RPMI8226 (cell line): ENCODE results near the gene FBN1.

ENCODE experiments used
- DNase-seq: peaks from one replicate; pipeline ENCODE4 v3.0.0-alpha.2; 2015

Gene FBN1

DNA sequence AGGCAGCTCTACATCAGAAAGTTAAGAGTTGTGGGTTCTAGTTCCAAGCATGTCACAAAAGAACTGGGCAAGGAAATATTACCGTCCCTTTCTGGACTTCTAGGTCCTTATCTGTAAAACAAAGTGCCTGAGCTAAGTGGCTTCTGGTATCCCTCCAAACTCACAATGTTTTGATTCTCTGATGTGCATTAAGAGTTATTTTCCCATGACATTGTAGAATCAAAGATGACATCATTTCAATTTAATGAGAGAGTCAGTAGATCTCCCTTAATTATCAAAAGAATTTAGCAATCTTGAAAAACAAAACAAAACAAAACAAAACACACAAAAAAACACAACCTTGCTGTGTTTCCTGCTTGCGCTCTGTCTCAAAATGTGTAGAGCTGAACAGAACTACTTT, 225.6 kb downstream of the FBN1 start:
- DNase-seq, result no peak

DNA sequence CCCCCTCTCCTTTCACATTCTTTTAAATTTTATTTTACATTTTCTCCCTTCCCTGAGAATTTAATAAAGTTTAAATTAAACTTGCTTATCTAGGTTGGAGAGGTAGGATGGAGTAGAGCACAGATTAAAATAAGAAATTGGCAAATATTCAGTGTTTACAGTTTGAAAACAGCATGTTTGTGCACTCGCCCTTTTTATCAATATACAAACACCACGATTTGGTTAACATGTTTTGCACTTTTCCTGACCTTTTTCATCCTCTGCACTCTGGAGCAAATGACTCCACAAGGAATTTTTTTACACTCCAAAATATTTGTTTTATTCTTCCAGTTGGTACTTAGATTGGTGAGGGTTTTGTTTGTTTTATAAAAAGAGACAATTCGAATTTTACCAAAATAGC, 227.2 kb downstream of the FBN1 start:
- no peak for DNase-seq

DNA sequence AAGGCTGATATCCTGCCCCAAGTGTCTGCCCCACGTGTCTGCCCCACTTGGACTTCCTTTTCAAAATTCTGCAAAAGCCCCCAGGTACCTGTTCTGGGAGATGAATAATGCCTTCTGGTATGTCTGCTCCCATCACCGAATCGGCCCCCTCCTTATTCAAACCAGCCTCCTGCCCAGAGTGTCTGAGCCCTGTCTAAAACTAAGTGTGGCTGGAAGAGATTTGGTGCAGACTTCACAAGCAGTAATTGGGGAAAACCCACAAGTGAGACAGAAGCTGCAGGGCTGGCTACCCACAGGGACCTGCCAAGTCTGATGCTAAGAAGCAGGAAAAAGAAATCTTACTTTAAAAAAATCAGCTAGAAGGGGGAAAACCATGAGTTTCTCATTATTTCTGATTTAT, 229.2 kb downstream of the FBN1 start:
- DNase-seq, result no peak

DNA sequence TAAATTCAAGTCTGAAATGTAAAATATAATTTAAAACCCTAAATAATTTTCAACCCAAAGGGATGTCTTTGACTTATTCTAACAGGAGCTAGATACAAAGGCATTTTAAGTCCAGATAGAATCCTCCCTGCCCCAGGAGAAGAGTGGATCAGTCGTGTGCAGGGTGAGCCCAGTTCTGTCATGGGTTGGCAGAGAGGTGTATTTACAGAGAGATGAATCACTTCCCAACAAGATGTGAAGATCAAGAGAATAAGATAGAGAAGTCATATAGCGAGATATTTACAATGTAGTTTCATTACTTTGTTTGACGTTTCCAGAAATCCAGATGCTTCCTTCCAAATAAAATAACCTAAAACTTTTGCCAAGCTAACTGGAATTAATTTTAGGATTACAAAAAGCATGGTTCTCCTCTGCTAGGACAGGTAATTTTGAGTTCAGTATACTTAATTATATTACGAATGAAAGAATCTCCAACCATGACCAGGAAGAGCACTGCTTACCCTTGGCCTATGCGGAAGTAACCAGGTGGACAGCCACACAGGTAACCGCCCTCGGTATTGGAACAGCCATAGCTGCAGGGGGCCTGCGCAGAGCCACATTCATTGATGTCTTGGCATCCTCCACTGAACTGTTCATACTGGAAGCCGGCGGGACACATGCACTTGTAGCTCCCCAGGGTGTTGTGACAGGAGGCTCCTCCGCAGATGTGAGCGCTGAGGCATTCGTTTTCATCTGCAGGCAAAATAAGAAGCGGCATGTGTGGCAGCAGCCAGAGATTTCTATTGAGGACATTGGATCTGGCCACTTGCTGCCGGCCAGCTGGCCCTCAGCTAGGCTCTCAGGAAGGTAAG, 230.2 kb downstream of the FBN1 start:
- DNase-seq, result no peak

DNA sequence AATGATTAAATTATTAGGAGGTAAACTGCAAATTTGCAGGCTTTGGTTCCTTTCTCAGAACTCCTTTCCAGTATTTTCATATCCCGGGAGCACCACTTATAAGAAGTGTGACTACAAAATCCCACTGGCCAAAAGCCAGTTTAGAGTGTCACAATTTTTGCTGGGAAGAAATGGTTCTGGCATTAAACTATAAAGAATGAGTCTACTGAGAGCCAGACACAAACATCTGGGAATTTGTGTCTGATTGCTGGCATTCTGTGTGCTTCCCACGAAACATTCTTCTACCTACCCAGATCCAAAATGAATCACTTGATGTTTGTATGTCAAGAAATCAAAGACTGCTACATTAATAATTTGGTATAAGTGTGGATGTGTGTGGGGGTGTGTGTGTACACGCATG, 231.5 kb downstream of the FBN1 start:
- DNase-seq, result no peak

DNA sequence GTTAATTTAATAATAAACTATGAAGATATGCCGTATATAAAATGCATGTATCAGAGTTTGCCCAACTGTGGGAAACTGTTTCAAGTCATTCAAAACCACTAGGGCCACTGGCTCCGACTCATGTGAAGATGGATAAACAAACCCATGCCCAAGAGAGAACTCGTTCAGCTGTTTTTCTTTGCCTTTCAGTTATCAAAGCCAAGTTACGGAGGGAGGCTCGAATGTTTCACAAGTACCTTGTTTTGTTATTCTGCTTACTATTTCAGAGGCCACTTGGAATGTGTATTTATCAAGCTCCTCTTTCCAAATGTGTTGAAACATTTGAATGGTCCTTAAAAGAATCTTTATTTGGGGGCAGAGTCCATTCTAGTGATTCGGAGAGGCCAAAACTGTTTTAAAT, 232.2 kb downstream of the FBN1 start:
- no peak for DNase-seq

DNA sequence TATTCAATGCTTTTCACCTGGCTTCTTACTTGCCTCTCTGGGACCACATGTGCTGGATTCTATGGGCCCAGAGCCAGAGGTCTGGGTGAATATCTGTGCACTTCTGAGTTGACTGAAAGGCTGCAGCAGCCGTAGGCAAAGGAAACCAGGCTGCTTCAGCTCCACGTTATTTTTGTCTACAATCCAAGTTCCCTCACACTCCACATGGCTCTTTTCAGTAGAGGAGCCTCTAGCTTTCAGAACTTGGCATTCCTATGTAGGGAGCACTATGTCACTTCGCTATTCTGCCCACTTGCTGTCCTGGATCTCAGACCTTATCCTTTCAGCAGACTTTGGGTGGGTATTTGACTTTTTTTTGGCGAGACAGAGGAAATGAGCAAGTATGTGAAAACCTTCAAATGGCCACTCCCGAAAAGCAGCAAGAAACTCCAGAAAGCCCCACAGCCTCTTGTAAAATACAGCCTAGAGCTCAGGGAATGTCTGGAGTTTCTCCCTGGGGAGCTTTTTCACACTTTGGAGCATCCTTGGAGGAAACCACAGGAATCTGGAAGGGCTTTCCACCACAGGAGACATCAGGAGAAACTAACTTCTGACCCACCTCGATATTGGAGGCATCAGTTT, 233.4 kb downstream of the FBN1 start:
- no peak for DNase-seq

DNA sequence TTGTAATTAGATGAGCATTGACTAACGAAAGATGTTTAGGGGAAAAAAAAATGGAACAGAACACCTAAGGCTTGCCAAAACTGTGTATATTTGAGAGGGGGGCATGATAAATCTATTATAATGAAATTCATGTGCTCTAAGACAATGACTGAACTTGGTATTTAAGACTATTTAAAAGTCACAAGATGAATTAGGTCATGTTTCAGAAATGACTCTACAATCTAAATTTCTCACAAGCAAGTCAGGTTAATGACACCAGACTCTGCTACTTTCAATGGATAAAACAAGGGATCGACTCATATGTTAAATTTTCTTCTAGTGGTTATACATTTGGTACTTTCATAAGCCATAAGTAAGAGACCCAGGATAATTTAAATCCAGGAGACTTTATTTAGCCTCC, 235.9 kb downstream of the FBN1 start:
- DNase-seq, result no peak

DNA sequence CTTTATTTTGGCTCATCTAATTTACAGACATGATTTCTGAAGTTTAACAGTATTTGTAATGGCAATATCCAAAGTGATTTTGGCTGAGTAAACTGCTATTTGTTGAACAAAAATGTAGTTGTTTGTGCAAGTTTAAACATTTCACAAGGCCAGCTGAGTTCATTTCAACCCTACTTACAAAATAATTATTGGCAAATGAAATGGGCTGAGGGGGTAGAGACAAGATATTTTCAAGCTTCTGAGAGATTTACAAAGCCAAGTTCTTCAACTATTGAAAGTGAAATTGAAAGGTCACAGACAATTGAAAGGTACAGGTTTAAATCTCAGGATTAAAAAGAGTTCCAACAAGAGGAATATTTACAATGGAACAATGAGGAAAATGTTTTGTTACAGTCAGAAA, 237.2 kb downstream of the FBN1 start:
- no peak for DNase-seq

DNA sequence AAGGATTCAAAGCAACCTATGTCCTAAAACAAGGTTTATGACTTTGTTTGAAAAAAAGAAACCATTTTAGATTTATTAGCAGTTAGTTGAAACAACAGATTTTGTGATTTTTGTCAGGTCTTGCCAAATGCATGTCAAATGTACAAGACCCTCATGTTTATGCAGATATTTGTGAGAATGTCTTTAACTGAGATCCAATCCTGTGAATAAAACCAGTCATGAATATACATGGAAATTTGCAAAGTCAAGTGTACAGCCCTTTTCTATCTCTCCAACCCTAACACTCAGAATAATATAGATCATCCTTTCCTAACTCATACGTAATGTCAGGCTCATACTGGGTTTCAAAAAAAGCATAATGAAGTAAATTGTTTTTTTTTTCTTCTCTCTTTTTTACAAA, 237.9 kb downstream of the FBN1 start:
- DNase-seq, result no peak

DNA sequence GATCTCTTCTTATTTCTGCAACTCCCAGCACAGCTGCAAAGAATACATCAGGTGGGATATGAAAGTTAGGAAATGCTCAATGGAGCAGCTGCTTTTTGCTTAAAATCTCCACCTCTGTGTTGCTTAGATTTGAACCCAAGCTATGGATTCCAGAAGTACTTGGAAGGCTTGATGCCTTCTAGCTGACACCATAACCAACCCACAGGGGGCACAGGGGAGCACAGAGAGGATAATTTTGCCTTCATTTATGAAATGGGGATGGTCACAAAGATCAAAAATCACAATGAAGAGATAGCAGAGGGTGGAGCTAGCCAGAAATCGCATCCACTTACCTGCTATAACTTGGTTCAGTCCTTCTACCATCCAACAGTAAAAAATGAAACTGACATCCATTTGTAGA, 238.6 kb downstream of the FBN1 start:
- no peak for DNase-seq

DNA sequence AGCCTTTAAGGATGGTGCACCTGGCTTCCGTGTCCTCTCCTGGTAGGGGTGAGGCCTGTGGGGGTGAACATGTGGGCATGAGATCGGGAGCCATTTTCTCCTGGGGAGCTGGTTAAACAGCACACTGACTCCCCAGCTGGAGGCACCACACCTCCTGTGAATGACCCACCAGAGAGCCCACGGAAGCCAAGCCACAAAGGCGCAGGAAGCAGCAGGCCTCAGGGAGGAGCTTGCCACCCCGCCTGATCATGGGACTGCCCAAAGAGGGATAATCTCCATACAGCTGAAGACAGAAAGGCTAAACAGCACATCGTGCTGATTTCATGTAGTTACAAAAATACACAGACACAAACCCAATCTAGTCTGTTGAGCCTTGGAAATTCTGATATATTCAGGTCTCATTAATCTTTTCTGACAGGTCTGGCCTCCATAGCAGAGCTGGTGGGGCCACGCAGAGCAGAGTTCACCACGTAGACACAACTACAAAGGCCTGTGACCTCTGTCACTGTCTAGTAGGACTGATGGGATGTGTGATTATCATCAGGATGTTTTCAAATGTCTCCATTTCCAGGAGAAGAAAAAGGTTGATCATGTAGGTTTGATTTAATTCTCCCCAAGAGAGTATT, 239.1 kb downstream of the FBN1 start:
- no peak for DNase-seq

DNA sequence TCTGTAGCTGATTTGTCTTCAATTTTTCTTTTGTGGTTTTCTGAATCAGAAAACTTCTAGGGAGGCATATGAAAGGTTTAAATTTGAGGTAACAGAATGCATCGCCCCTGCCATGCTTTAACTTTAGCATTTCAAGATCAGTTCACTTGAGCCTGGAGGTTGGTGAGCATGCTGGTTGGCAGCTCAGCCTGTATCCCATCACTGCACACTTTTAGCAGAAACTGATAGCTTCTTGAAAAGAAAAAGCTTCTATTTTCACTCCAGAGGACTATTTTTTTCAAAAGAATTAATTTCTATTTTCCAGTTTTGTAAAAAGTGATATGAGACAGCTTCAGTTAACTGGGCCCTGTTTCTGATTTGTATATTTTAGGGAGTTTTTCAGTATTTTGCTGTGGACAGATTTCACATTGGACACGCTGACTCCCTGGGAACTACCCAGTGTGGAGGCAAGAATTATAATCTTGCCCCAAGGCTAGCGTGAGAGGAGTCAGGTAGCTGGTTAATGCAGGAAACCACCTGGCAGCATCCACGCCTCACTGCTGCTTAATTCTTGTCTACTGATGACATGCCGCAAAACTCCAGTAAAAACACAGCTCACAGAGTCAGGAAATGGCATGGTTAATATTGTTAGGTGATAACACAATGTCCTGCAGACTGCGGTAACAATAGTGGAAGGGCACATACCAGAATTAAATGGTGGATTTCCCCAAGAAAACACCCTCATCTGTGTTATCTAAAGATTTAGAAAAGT, 242.9 kb downstream of the FBN1 start:
- DNase-seq, result no peak

DNA sequence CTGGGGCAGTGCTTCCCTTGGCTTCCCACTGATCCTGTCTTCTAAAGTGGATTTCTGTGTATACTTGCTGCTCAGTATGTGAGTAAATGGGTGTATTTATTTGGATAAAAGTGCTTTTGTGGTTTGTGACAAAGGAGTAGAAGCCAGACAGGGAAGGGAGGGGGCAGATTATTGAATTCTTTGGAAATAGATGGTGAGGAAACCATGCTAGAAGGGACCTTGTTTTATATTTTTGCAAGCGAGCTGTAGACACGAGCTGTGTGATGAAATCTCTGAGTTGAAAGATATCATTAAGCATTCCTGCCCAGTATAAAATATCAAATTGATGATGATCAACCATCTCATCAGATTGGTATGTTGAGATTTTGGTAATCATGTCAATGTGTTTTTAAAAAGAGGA, 245.4 kb downstream of the FBN1 start:
- no peak for DNase-seq

DNA sequence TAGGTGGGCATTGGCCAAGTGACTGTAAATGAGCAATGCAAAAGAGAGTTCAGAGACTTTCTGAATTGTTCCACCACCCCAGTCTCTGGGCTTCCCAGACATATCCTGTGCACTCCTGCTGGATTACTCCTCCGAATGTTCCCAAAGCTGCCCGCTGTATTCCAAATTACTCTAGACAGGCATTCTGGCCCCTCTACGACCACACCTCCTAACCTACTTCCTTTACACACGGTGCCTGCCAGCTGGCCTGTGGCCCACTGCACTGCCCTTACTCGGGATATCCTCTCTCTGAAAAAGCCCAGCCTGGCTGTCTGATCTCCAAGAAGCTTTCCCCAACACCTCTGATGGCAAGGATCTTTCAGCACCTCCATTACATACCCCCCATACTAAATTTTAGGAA, 247.7 kb downstream of the FBN1 start:
- DNase-seq, result no peak

DNA sequence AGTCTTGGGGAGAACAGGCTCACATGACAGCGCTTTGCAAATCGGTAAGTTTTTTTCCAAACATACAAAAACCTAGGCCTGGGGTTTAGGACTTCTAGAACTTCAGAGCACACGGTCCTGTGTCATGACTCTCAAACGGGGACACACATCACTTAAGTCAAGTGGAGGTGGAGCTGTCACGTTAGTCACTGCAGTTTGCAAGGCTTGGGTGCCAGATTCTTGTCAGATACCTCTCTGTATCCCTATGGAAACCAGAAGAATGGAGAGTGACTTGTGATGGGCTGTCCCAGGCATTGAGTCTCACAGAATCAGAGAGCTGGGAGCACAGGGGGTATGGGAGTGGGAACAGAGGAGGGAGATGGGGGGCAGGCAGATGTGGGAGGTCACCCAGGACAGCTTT, 249.5 kb downstream of the FBN1 start:
- no peak for DNase-seq

DNA sequence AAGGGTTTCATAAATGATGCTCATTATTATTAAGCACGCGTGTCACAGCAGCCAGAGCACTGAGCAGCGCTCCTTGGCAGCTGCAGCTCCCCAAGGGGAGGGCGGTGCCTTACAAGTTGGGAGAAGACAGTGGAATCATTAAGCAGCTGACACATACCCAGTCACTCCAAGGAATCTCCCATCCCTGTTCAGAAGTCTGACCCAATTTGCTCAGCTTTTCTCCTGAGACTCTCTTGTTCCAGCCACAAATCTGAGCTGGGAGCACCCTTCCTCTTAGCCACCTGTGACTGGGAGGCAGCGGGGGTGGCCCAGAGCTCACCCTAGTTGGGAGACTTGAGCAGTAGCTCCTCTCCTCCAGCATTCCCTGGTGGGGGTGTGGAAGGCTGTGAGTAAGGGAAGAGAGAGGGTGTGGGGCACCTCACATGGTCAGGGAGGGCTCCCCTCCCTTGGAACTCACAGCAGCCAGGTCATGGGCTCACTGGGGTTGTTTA, 249.9 kb downstream of the FBN1 start:
- no peak for DNase-seq

DNA sequence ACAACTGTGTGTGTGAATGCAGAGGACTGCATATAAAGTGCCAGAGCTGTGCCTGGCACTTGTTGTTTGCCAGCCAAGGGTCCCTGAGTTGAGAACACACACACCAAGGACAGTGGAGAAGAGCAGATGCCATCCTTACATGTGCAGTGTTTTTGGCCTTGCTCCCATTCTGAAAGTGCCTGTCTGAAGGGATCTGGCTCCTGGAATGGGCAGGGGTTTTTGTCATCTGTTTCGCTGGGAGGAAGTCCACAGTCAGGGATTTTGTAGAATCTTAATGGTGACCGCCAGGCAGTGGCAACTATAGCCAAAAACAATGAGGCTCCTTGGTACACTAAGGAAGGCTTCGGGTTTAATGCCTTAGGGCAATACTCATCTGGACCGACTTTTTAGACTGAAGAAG, 250.5 kb downstream of the FBN1 start:
- DNase-seq, result no peak

DNA sequence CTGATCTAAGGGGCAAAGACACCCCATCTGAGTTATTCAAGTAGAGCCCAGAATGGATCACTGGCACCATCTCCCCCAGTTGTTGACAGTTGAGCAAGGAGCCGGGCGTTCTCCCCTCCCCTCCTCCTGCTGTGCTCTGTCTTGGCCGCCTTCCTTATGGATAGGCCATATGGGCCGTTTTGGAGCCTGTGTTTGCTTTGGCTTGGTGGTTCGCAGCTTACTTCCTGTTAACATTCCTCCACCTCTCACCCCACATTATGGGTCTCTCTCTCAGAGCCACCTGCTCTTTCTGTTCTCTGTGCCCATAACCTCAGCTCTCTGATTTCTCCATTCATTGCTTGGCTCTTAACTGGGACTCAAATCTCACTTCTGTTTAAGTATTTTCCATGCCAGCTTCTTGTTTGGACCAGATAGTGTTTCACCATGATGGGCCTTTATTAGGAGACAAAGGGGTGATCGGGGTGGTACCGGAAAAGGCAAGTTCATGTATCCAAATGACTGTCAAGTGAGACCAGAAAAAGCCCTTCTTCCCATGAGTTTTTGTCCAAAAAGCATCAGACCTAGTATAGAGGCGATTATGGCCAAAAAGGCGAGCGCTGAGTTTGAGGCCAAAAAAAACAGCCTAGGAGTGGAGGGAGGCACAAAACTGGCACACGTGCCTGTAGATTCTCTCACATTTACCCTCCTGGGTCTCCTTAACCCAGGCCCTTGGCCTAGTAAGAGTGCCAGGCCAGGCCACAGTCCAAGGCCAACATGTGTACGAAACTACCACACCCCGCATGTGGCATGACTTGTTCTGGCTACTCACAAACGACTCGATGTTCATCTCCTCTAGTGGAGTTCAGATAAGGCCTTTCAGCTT, 251.6 kb downstream of the FBN1 start:
- no peak for DNase-seq

DNA sequence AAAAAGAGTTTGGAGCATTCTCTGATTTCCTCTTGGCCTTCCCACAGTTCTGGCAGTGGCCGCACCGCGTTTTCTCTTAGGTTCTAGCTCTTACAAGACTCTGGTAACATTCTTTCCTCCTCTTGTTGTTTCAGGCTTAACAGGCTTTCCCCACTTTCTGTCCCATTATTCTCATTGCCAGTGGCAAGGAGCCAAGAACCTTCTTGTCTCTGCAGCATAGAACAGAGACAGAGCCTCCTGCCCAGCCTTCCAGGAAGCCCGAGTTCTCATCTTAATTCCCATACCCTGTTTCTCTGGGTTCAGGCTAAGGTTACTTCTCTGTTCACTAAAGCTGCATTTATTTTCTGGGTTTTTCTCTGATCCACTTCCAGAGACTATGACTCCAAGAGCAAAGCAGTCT, 253.2 kb downstream of the FBN1 start:
- DNase-seq, result no peak

DNA sequence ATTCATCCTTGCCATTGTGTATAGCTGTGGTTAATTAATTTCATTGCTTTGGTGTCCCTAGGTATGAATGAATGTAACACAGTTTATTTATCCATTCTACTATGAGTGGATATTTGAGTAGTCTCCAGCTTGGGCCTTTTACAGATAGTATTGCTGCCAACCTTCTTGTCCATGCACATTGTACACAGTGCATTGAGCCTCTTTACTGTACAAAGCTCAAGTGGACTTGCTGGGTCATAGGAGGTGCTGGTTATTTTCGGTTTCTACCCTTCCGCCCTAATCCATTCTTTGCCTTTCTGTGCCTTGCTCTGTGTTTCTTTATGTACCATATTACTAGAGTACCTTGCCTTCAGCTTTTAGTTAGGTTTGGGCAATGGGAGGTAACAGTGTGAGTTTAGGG, 253.6 kb downstream of the FBN1 start:
- no peak for DNase-seq

DNA sequence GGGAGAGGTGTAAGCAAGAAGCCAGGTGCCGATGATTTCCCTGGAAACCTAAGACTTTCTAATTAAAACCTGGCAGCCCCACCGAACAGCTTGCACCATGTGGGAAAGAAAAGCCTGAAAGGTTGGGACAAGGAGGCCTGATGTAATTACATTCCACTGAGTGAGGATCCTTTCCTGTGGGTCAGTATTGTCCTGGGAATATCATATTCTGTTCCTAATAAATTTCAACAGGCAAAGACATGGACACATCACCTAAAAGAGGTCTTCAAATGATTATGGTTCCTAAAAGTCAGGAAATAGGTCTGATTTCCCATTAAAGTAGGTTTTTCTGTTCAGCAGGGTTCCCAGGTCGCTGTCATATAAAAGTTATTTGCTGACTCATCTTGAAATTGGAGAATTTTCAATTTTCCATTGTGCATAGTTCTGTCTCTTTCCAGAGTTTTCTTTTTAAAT, 255.8 kb downstream of the FBN1 start:
- DNase-seq, result no peak
